ENCODE measurements around the gene CAMSAP1.

CAMSAP1 gene

DNA sequence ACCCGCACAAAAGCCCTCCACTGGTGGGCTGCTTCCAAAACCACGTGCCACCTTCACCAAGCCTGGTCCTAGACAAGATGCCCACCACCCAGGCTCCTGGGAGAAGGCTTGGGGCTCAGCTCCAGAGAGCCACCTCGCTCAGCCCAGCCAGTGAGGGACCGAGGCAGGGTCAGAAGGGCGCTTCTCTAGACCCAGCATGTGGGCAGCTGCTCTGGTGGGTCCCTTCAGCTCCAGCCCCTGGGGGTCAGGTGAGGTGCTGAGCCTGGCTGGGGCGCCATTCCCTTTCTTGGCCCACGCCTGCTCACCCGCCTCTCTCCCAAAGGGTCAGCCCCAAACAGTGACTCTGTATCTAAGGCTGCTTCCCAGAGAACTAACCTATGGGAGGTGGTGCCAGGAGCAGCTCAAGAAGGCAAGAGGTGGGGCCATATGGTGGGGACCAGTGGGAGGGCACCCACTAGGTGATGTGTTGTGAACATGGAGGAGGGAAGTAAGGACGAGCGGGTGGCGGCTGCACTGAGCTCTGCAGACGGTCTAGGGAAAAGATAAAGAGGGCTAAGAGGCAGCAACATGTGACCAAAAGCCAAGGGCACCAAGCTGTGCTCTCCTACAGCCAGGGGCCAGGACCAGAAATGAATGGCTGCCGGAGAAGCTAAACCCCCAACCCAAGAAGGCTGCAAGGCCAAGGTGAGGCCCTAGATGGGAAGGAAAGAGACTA is 79.3 kb downstream of the CAMSAP1 start:
- DNase-seq, result no peak

GRCh38 chr9:135827301-135827700 is 80.0 kb downstream of the CAMSAP1 start:
- no peak for DNase-seq

- no peak for DNase-seq
Measured at GRCh38 chr9:135826188-135826545, 81.2 kb downstream of the CAMSAP1 start.

DNA sequence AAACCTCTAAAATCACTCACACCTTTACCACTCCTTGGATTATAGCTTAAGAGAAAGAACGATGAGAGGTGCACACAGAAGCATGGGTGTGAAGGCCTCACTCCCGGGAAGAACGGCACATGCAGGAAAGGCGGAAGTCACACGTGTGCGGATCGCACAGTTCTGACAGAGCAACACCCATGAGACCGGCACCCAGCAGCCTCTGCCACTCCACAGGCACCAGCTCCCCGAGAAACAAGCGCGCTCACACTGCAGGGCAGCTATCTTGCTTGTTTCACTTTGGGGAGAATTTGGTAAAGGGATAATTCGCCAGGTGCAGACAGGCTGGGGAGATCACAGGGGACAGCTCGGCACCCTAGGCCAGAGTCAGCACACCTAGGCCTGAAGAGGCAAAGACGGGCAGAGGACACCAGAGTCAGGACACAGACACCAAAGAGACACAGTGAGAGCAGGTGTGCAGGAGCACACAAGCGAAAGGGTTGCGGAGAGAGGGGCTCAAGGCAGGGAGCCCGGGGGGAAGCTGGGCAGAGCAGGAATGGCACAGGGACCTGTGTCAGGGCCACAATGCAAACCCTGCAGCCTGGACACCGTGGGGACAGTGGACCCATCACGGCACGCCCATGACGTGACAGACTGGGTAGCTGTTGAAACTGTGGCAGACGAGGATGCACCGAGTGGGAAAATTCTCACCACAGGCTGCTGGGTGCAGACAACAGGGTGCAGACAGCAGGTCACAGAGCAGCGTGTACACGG is 81.7 kb downstream of the CAMSAP1 start:
- DNase-seq, result no peak

GRCh38 chr9:135823036-135823435 is 84.3 kb downstream of the CAMSAP1 start:
- DNase-seq, result no peak

DNA sequence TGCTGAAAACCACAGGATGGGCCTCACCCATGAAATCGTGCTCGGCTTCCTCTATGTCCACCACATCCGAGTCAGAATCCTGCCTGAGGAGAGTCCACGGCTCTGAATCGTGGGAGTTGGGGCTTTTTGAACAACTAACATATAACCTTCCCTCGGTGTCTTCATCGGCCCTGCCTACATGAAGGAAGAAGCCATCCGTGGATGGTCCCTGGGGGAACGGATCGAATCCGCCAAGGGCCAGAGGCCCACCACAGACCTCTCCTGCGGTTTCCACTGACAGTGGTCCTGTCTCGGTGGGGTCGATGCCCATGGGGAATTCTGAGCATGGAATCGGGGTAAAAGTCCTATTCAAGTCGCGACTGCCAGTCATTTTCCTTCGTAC is 85.0 kb downstream of the CAMSAP1 start:
- no peak for DNase-seq

GRCh38 chr9:135821733-135822373 is 85.5 kb downstream of the CAMSAP1 start:
- no peak for DNase-seq

- no peak for DNase-seq
Measured at GRCh38 chr9:135821116-135821515, 86.2 kb downstream of the CAMSAP1 start.

DNA sequence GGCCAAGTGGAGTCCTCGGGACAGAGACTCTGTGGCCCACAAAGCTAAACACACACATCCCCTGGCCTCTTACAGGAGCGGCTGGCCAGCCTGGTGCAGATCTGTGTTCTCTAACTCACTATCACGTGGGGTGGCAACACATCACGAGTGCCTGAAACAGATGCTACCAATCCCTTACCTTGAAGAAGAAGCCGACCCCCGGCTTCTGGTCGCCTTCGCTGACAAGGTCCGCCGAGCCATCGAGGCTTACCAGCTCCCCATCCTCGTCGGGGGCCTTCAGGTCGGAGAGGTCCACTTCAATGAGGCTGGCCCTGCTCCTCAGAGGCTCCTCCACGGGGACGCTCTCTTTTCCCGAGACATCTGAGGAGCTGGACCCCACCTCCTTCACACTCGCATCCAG is 86.7 kb downstream of the CAMSAP1 start:
- no peak for DNase-seq

- no peak for DNase-seq
Measured at GRCh38 chr9:135819905-135820304, 87.4 kb downstream of the CAMSAP1 start.

DNA sequence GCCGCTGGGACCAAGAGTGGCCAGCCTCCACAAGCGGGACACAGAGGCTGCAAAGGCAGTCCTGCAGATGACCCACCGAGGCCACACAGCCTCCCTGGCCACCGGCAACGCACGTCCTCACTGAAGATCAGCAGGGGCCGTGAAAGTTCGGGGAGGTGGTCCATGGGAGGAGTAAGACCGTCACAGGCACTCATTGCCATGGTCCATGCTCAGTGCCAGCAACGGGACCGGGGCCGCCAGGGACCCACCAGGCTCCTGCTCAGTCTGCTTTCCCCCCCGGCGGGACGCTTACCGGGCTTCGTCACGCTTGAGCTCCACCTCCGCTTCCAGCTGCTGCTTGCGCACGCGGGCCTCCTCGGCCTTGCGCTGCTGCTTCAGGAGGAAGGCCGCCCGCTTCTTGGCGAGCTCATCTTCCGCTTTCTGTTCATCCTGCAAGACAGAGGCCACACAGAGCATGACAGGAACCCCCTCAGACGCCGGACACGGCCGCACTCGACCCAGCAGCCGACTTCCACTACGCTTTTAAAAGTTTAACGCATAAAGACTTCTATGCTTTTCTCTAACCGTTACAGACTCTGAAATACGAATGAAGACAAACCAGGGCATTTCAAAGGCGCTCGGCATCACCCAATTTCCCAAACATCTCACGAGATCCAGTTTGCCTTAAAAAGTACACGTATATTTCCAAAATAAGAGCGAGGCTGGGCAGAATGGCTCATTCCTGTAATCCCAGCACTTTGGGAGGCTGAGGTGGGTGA is 88.4 kb downstream of the CAMSAP1 start:
- no peak for DNase-seq

GRCh38 chr9:135817951-135818717 is 89.2 kb downstream of the CAMSAP1 start:
- no peak for DNase-seq

GRCh38 chr9:135816651-135816970 is 90.7 kb downstream of the CAMSAP1 start:
- no peak for DNase-seq

- DNase-seq, result no peak
Measured at GRCh38 chr9:135815830-135816650, 91.3 kb downstream of the CAMSAP1 start.

- DNase-seq, result no peak
Measured at GRCh38 chr9:135815413-135815812, 91.9 kb downstream of the CAMSAP1 start.

DNA sequence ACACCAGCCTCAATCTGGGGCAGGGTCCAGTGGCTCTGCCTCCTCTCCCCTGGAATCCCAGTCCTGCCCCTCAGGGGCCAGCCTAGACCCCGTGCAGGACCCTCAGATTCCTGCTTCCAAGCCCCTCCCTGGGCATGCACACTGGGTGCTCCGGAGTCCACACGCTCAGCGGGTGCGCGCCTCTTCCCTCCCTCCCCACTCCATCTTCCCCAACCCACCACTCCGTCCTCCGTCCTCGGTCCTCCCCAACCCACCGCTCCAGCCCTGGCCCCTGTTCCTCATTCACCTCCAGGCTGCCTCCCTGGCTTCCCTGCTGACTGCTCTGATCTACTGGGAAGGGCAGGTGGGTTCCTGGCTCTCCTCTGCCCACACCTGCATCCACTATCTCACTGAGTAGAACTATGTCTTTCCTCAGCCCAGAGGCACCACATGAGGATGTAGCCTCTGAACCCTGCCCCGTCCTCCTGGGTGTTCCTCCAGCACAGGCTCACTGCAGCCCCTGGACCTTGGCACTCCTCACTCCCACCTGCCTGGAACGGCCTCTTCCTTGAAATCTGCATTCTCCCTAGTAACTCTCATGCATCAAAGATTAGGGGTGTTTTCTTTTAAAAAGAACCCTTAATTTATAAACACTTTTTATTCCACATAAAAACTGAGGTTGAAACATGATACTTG is 92.8 kb downstream of the CAMSAP1 start:
- DNase-seq, result no peak

DNA sequence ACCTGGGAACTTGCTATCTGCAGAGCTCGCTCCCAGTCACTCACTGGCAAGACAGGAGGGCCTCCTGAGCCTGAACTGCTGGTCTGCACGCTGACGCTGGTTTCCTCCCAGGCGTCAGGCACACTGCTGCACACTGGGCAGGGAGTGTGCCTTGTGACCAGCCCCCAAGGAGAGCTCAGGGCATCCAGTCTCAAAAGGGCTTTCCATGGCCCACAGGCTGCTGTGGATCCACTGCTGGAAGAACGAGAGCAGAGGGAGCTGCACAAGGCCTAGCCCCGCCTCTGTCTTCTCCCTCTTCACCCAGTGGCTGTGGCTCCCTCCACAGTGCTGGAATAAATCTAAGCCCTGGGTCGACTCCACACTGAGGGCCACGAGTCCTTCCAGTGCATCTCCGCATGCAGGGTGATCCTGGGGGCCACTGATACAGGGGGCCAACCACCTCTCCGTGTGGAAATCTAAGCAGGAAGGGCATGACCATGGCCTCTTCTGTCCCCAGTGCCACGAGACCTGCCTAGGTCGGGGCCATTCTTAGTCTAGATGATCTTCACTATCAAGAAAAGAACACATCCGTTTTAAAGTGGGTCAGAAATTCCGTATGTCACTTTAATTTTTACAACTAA is 93.6 kb downstream of the CAMSAP1 start:
- no peak for DNase-seq

GRCh38 chr9:135812961-135813360 is 94.4 kb downstream of the CAMSAP1 start:
- DNase-seq, result no peak

DNA sequence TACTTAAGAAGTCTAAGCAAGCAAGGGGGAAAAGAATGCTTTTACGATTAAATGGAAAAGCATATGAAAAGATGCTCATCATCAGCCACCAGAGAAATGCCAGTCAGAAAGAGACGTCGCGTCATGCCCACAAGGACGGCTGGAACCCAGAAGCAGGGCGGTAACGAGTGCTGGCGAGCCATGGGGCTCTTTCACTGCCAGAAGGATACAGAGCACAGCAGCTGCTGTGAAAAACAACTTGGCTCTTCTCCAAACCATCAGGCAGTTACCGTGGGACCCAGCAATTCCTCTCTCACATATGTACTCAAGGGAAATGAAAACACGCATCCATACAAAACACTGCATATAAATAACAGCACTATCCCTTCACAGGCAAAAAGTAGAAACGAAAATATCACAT is 95.5 kb downstream of the CAMSAP1 start:
- no peak for DNase-seq

DNA sequence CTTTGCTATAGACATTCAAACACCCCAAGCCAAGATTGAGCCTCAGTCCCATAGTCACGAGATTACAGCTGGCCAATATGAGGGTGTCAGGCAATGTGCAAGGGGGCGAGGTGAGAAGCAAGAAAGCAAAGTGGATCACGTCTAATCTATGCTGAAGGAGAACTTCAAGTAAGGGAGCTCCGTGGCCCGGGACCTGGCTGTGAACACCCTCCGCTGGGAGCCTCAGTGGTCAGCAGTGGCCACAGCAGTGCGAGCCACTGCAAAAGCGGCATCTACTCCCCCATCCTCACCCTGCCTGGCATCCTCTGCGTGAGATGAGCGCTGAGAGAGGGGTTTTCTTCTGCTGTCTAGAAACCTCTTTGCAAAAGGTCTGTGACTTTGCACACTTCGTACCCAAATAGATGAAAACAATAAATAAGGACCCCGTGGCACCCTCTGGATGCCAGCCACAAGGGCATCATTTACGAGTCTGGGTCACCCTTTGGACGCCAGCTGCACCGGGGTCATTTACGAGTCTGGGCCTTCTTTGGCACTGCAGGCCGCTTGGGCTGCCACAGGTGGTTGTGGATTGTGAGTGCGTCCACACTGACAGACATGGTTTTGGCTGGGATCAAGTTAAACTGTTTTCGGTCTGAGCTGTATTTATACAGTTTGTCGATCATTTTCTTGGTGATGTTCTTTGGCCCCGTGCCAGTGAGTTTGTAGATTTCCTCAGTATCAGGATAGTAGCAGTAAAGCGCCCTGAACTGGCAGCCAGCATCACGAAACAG is 96.4 kb downstream of the CAMSAP1 start:
- no peak for DNase-seq

Measured in activated gamma-delta T cell treated with Interleukin-2 at 50 U/mL for 16 hours (primary cell).